K562 (cell line): ENCODE data around the gene SH2D4B.

Experiments used
- ATF1 ChIP-seq, 2 experiments: fragments of 450-650 bp in 1 of 2; IDR thresholded peaks; 2 replicates each; pipeline ENCODE4 v1.6.1; 2016; ENCODE audit warnings: missing compliant biosample characterization in 1 of 2, missing genetic modification characterization in 1 of 2
- CTCF ChIP-seq, 3 experiments: IDR thresholded peaks in 2 of 3; conservative IDR thresholded peaks in 1 of 3; 2 replicates each; pipeline ENCODE4 v1.5.1; 2011 to 2012; ENCODE audit warnings: low read length in 3 of 3, mild to moderate bottlenecking in 3 of 3, control low read depth in 2 of 3, improper control_type of control experiment in 1 of 3, inconsistent platforms in 1 of 3, low read depth in 1 of 3, mixed read lengths in 1 of 3, moderate library complexity in 1 of 3; ENCODE audit not compliant: insufficient read depth in 2 of 3
- HDAC8 ChIP-seq: fragments of 450-650 bp; IDR thresholded peaks from 2 replicates; pipeline ENCODE4 v1.6.1; 2016; ENCODE audit warnings: mild to moderate bottlenecking, missing genetic modification characterization, moderate library complexity, missing compliant biosample characterization
- POLR2A ChIP-seq: fragments of 450-650 bp; conservative IDR thresholded peaks from 2 replicates; pipeline ENCODE4 v1.6.1; 2016
- ZFX ChIP-seq: sonication (generic); formaldehyde crosslinking; IDR thresholded peaks from 2 replicates; pipeline ENCODE4 v1.8.0; 2022; ENCODE audit warnings: mild to moderate bottlenecking, missing genetic modification reagents, moderate library complexity
- ZNF146 ChIP-seq: IDR thresholded peaks from one replicate; pipeline ENCODE4 v1.6.1; 2018; ENCODE audit warnings: missing compliant biosample characterization; ENCODE audit not compliant: unreplicated experiment
- ZNF24 ChIP-seq: fragments of 450-650 bp; IDR thresholded peaks from 2 replicates; pipeline ENCODE4 v1.6.1; 2016
- ZNF3 ChIP-seq: fragments of 250-450 bp; sonication (Bioruptor Pico); IDR thresholded peaks from 2 replicates; pipeline ENCODE4 v1.5.0; 2021; ENCODE audit warnings: mild to moderate bottlenecking, moderate library complexity

DNA sequence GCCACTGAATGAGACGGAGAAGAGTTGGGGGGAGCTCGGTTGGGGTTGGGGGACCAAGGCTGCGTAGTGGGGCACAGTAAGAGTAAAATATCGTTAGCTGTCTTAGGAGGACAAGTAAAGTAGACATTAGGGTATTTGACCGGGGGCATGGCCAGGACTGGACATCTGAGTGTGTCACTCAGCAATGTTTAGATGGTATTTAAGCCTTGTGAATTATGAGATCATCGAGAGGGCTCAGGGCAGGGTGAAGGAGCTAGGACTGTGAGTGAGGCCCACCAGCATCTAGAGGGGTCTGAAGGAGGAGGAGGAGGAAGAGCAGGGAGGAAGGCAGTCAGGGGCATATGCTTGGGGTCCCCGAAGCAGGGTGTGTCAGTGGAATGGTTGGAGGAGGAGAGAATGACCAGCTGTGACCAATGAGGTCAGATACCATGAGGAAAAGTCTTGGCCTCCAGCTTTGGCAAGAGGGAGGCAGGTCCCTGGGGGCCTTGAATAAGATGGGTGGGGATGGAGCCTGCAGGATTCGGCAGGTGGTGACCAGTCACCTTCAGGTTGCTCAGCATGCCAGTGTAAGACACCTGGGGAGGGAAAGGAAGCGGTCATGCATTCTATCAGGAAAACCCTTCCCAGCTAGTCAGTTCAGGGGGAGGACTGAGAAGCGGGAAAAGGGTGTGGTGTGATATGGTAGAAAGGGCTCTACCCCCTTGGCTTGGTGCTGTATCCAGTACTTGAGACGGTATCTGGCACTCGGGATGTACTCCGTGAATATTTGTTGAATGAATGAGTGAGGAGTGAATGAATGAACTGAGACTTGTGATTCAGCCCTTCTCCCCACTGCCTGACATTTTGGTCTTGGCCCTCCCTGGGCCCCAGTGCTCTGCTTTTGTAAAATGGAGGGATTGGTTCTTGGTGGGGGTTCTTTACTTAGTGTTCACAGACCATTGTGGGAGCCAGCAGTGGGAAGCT is 34.8 kb upstream of the SH2D4B start:
- TF ChIP-seq POLR2A (0 out of 2 replicates have a peak, but pooled peaks have one; percentile 17), ZFX (no peak), CTCF (IDR thresholded peaks at IDR 0.05 in 2 of 3, conservative IDR thresholded peaks at IDR 0.05 in 1 of 3; ENCODE audit: insufficient read depth in 2 of 3, low read depth in 1 of 3, low read length in 3 of 3) (no peak), ATF1 (CRISPR knock-in tag; IDR thresholded peaks at IDR 0.05) (no peak), ATF1 (tag; IDR thresholded peaks at IDR 0.05) (no peak), ZNF24 (peak; percentile 93), ZNF3 (CRISPR knock-in tag) (no peak), ZNF146 (CRISPR knock-in tag) (no peak), HDAC8 (tag) (no peak)
